Measurements from ENCODE around the gene SECISBP2L. TPM values are rescaled to one million over a fixed set of nuclear protein-coding genes. Genes with fewer than 3 reads are reported as not detected.

Gene SECISBP2L
- total and polyA plus RNA-seq, 2 of the 4 experiments (the other 2 are of a cell fraction), result 13.1 to 34.1 TPM

DNA sequence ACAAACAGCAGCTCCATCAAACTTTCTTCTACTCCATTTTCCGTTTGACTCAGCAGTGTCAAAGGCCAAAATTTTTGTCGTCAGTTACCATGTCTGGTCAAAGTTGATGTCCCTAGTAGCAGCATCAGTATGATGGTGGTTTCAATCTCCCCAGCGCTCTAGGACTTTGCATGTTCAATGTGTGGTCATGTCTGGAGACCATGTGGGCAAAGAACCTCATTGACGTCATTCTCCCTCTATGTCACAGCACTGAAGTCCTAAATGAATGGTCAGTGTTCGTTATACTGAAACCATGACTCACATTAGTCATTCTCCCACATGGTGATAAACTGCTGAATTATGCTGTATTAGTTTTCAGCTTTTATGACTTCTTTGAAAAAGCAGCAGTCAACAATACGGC, 105.7 kb downstream of the SECISBP2L start:
- ATAC-seq (ENCODE audit: low read depth), result peak; percentile 40
- WGBS, 2 experiments (ENCODE audit: extremely low coverage in 2 of 2, insufficient read length in 1 of 2), result 60% methylated on average over 1 of the region's 6 CpGs; no CpG with 5 or more reads in 1 of the 2 experiments

More for the DNA sequence above, 105.7 kb downstream of the SECISBP2L start:
- H4K91ac ChIP-seq (ENCODE audit: insufficient read depth, low read depth, low read length), result 0 out of 2 replicates have a peak overlapping the region, but pooled peaks have one; percentile 34
- ChIA-PET POLR2A (ENCODE audit: unreplicated experiment) (no interaction called here), CTCF (interaction anchor here (1.1 to 1.9 kb wide), 2 partner anchors 13 to 24 kb away, joined by 3 to 4 read pairs; partner anchors contain the start of gene SHC4)
- H2AK5ac ChIP-seq (ENCODE audit: low read depth, low read length), result peak overlapping the region; percentile 72; the same call in 1 of the 2 replicates
- H3K4me3 ChIP-seq (ENCODE audit: insufficient read depth, low read depth, low read length), result no peak overlapping the region
- peak overlapping the region in 1 of 2 experiments; percentile 27; a peak in 1 of 4 replicates for H4K8ac ChIP-seq (ENCODE audit: low read depth in 2 of 2, low read length in 2 of 2)
- H3K27me3 ChIP-seq (ENCODE audit: control insufficient read depth, insufficient read depth, low read length), result no peaks in the 10 kb centered on the region
- no peak overlapping the region for H3K9ac ChIP-seq (ENCODE audit: low read depth, low read length)
- H3K9me1 ChIP-seq (ENCODE audit: insufficient read depth, low read length), result peaks cover 21% of the 10 kb centered on the region
- H2BK20ac ChIP-seq (ENCODE audit: low read depth, low read length), result peak overlapping the region; percentile 85
- peak overlapping the region; percentile 10; the same call in 1 of the 2 replicates for H3K18ac ChIP-seq (ENCODE audit: low read depth, low read length)
- in situ Hi-C loops (cut with MboI; ENCODE audit: low sequenced_read_pairs), result no loop called here
- dilution Hi-C loops (cut with HindIII; ENCODE audit: low sequenced_read_pairs, unreplicated experiment), result no loop called here
- H3K4ac ChIP-seq (ENCODE audit: low read depth, low read length), result peak overlapping the region; percentile 71
- H3K14ac ChIP-seq (replicated peaks; ENCODE audit: low read depth, low read length), result peak overlapping the region; percentile 25
- H3K9me3 ChIP-seq (ENCODE audit: control insufficient read depth, insufficient read depth, low read length), result no peaks in the 10 kb centered on the region
- H3K4me2 ChIP-seq (ENCODE audit: low read depth, low read length), result peak overlapping the region; percentile 70; the same call in 1 of the 2 replicates
- no peak overlapping the region; the same call in 1 of the 2 replicates for H4K5ac ChIP-seq (ENCODE audit: low read depth, low read length)
- 0 out of 2 replicates have a peak overlapping the region, but pooled peaks have one; percentile 55 for H3K56ac ChIP-seq (ENCODE audit: extremely low read depth, insufficient read depth, low read length)
- no peak overlapping the region for H2AFZ ChIP-seq (replicated peaks; ENCODE audit: low read length, poor library complexity)
- peaks cover 24% of the 10 kb centered on the region for H3K4me1 ChIP-seq (ENCODE audit: control insufficient read depth, insufficient read depth, low read length)
- H3K36me3 ChIP-seq (ENCODE audit: control insufficient read depth, insufficient read depth, low read length), result no peaks in the 10 kb centered on the region
- peaks cover 12 to 40% of the 10 kb centered on the region in 2 experiments for H3K79me1 ChIP-seq (ENCODE audit: low read depth in 1 of 2, low read length in 2 of 2)
- H2BK15ac ChIP-seq (ENCODE audit: low read depth, low read length), result peak overlapping the region; percentile 71; the same call in 1 of the 3 replicates
- H3K27ac ChIP-seq (ENCODE audit: insufficient read depth, low read length), result peak overlapping the region; percentile 7; the same call in 1 of the 2 replicates
- H4K20me1 ChIP-seq (ENCODE audit: insufficient read depth, low read length), result no peaks in the 10 kb centered on the region
- peak overlapping the region; percentile 93 for H2BK120ac ChIP-seq (ENCODE audit: low read depth, low read length)
- TF ChIP-seq, protein P1, sequence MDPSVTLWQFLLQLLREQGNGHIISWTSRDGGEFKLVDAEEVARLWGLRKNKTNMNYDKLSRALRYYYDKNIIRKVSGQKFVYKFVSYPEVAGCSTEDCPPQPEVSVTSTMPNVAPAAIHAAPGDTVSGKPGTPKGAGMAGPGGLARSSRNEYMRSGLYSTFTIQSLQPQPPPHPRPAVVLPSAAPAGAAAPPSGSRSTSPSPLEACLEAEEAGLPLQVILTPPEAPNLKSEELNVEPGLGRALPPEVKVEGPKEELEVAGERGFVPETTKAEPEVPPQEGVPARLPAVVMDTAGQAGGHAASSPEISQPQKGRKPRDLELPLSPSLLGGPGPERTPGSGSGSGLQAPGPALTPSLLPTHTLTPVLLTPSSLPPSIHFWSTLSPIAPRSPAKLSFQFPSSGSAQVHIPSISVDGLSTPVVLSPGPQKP (IDR thresholded peaks at IDR 0.05; ENCODE audit: borderline replicate concordance, low read depth, low read length), result no peak
- peak; percentile 89 for TF ChIP-seq FOS (IDR thresholded peaks at IDR 0.05; ENCODE audit: low read depth, low read length)
- peak; percentile 64 for TF ChIP-seq MAFK (IDR thresholded peaks at IDR 0.05; ENCODE audit: low read depth, low read length)
- TF ChIP-seq MXI1 (IDR thresholded peaks at IDR 0.05; ENCODE audit: borderline replicate concordance, low read depth, low read length), result peak; percentile 34; the same call in 1 of the 2 replicates
- peak; percentile 15; the same call in 1 of the 2 replicates for TF ChIP-seq NFE2L2 (IDR thresholded peaks at IDR 0.05; ENCODE audit: low read depth, low read length)
- TF ChIP-seq RFX5 (IDR thresholded peaks at IDR 0.05; ENCODE audit: low read depth, low read length), result no peak
- peak; percentile 56 for TF ChIP-seq CEBPB (IDR thresholded peaks at IDR 0.05; ENCODE audit: low read depth, low read length)
- TF ChIP-seq, protein P2, sequence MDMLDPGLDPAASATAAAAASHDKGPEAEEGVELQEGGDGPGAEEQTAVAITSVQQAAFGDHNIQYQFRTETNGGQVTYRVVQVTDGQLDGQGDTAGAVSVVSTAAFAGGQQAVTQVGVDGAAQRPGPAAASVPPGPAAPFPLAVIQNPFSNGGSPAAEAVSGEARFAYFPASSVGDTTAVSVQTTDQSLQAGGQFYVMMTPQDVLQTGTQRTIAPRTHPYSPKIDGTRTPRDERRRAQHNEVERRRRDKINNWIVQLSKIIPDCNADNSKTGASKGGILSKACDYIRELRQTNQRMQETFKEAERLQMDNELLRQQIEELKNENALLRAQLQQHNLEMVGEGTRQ (IDR thresholded peaks at IDR 0.05; ENCODE audit: low read depth, low read length), result peak; percentile 82
- no peak overlapping the region for H2AK9ac ChIP-seq (replicated peaks; ENCODE audit: low read depth, low read length, poor library complexity)
- no TSS peak for BruUV-seq (replicated peaks)
- H3K23ac ChIP-seq (ENCODE audit: low read depth, low read length), result peak overlapping the region; percentile 71; the same call in 1 of the 2 replicates
- intact Hi-C loops (cut with micrococcal nuclease), result no loop called here
- DNase-seq, result peak; percentile 100
- H2BK5ac ChIP-seq (ENCODE audit: low read depth, low read length, poor library complexity, severe bottlenecking), result peak overlapping the region; percentile 75
